HG03354 (cell line): ENCODE results near the gene RNF149.
A peak's percentile ranks its signal among the peaks of the same experiment; 100 is the strongest.
"Not testable (repeated sequence)": the region's sequence is repeated elsewhere in the genome, so short reads cannot be mapped to it uniquely, and the experiment has no call there.

Experiments
- ATAC-seq: cut with Tn5 transposase; IDR thresholded peaks from one replicate; pipeline ENCODE4 v1.9.1; 2021; ENCODE audit warnings: mild to moderate bottlenecking; ENCODE audit not compliant: unreplicated experiment, poor library complexity, severe bottlenecking

Gene RNF149, protein sequence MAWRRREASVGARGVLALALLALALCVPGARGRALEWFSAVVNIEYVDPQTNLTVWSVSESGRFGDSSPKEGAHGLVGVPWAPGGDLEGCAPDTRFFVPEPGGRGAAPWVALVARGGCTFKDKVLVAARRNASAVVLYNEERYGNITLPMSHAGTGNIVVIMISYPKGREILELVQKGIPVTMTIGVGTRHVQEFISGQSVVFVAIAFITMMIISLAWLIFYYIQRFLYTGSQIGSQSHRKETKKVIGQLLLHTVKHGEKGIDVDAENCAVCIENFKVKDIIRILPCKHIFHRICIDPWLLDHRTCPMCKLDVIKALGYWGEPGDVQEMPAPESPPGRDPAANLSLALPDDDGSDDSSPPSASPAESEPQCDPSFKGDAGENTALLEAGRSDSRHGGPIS

DNA sequence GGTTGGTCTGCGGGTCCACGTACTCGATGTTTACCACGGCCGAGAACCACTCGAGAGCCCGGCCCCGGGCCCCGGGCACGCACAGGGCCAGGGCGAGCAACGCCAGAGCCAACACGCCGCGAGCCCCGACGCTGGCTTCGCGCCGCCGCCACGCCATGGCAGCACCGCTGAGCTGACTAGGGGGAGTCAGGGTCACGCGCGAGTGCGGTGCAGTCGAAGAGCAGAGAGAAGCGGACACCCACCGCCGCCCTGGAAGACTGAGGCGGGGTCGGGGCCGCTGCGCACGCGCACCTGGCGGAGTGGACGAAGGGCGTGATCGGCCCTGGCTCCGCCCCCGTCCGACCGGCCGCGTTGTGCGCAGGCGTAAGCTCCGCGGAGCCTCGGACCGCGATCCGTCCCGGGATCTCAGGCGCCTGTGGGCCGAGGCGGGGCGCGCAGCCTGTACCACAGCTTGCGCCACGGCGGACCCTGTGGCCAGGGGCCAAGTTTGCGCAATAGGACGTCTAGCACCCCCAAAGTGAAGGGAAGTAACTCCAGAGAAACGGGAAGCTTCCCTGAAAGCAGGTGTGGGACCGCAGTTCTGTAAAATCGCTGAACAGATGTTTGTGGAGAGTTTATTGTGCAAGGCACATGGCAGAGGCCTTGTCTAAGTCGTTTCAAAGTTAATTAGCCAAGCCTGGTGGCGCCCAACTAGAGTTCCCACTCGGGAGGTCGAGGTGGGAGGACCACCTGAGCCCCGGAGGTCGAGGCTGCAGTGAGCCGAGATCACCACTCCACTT, at the start of gene RNF149:
TSS of gene RNF149 (minus strand) at position 270 of the 779 bp plus-strand sequence. CDS start at position 157, 113 bp downstream.
- ATAC-seq: peak; percentile 65

DNA sequence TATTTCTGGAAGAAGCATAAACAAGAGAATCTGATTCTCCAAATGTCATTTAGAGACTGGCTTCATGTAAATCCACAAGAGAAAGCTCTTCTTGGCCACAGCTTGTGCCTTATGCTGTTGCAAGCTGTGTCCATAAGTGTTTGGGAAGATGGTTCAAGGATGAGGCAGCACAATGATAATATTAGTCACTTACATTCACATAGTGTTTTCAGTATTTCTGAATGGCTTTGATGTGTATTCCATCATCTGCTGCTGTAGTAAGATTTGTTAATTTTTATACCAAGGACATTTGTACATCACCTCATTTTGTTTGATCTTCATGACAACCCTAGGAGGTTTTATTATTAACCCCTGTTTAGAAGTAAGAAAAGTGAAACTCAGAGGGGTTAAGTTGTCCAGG, 48.9 kb upstream of the RNF149 start:
- no peak for ATAC-seq

DNA sequence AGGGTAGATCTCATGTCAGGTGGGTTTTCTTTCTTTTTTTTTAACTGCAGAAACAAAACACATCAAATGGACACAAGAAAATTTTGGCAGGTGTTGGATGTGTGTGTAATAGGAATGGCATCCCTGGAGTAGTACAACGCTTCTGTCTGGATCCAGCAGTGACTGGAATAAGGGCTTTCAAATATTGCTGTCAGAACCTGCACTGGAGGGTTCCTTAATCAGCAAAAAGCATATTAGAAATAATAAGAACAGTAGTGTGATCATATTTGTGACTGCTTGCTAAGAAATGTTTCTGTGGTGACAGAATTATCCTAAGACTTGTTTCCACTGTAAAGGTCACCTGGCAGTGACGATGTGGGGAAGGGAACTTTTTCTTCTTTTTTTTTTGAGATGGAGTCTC, 48.0 kb upstream of the RNF149 start:
- no peak for ATAC-seq

DNA sequence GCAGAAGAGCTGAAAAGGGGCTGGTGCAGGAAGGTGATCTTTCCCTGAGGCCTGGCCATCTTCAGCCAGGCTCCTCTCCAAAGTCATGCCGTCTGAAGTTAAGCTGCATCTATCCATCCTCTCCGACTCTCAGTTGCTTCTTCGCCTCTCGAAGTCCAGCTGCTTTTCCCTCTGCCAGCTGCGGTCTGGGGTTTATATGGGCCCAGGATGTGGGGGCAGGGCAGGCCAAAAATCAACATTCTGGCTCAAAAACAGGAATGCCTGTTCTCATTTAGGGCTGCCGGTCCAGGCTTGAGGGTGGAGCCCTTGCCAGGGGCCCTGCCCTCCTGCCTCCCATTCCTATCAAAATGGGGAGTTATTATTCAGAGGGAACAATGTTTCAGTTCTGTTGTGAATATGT, 47.6 kb upstream of the RNF149 start:
- ATAC-seq: no peak

DNA sequence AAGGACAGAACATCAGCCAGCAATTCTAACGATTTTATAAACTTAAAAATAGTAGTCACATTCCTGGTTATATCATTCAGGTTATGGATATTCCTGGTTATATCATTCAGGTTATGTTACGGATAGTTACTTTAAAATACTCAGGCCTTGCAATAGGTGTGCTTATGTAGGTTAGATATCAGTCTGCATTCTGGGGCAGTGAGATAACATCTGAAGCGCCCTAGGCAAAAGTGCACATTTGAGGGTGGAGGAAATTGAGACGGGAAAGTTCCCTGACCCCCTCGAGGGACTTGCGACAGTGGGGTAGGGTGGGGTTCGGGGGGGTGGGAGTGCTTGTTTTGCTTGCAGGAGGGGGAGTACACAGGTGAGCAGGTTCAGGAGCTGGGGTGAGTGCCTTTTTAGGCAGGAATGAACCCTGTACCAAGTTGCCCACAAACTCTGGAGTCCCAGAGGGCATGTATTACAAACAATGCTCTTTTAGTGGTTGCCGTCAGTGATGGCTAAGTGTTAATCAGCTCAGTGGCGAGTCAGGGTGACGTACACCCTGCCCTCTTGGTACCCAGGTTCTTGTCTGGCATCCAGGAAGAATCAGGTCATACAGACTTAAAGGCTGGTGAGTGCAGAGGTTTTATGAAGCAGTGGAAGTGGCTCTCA, 47.0 kb upstream of the RNF149 start:
- no peak for ATAC-seq

DNA sequence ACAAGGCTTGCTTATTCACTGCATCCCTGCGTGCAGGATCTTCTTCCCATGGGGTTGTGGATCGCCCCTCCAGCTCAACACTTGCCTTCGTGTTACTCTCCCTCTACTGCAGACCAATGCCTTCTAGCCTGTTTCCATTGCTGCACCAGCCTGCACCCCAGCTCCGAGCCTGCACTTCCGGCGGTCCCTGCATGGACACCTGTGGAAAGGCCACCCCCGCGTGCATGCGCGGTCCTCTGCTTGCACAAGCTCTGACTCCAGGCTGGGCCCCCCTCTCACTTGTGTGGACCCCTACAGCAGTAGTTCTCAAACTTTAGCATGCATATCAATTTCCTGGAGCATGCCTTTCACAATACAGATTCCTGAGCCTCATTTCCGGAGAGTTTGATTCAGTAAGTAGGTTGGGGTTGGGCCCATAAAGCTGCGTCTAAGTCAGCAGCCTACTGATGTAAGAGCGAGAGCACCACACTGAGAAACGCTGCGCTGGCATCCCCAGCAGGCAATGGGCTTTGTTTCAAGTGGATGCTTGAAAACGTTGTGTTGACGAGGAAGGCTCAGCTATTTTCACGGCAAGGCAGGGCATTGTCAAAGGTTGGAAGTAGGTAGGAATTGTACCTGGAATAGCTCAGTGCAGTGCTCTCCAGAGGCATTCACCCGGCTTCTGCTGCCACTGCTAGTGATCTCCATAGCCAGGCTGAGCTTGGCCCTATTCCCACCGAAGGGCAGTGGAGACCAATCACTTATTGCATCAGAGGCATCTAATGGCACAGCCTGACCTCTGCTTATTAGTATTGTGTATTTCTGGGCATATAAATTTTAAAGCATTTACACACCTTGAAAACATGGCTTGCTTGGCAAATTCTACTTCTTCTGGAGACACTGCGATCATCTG, 46.2 kb upstream of the RNF149 start:
- ATAC-seq: no peak

DNA sequence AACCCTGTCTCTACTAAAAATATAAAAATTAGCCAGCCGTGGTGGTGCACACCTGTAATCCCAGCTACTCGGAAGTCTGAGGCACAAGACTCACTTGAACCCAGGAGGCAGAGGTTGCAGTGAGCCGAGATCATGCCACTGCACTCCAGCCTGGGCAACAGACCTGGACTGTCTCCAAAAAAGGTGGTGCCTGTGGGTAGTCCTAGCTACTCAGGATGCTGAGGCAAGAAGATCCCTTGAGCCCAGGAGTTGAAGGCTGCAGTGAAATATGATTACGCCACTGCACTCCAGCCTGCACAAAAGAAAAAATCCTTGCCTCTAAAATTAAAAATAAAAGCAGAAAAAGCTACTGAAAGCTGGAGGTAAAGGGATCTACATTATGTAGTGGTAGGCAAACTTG, 44.1 kb upstream of the RNF149 start:
- ATAC-seq: not testable (repeated sequence)

DNA sequence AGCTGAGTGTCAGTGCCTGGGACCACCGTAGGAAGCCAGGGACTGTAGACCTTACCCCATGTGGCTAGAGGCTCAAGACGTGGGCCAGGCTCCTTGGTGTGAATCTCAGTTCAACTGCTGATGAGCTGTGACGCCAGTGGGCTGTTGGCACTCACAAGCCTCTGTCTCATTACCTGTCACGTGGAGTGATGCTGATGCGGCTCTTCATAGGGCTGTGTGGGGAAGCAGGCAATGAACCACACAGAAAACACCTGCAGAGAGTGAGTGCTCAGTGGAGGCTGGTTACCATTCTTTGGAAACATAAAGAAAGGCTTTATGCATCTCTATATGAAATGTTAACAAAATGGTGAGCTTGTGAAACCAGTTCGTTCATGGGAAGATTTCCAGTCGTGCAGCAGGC, 42.7 kb upstream of the RNF149 start:
- ATAC-seq: no peak

DNA sequence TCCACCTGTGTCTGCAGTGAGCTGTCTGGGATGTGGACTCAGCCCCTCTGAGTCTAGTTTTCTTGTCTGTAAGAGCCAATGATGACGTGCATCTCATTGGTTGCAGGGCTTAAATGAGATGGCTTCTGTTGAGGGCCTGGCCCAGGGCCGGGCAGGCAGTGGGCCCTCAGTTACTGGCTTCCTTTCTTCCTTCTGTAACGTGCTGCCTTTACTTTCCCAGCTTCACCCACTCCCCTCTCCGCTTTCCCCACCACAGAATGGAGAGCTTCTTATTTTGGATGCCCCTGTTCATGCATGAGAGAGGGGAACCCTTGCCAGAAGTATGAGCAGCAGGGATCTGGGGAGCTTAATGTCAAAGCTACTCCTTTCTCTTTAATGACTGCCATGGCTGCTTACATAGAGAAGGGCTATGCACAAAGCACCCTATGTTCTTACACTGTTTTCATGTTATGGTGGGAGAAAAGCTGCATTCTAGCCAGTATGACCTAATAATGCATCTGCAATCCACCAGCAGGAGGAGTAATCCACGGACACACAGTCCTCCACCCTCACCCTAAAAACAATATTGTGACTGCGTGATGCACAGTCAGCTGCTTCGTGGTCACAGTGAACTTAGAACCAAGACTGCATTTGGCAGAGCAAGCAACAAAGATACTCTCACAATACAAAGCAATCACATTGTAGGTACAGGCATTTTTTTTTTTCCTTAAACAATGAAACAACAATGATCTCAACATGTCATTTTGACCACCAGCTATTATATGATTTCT, 41.6 kb upstream of the RNF149 start:
- ATAC-seq: no peak

DNA sequence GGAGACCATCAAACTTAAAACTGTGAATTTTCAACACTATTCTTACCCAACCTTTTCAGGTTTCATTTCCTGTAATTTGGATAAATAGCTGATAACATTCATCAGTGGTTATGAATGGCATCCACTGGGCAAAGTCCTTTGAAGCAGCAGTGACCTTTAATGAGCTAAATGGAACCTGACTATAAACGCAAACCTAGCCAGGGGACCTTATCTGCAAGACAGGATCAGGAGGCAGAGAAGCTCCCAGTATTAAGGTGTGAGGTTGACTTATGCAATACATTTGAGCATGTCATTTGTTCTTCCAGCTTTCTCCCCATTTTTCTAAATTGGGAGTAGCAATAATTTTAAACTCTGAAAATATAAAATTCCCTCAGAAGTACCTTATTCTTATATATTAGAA, 40.4 kb upstream of the RNF149 start:
- ATAC-seq: no peak

DNA sequence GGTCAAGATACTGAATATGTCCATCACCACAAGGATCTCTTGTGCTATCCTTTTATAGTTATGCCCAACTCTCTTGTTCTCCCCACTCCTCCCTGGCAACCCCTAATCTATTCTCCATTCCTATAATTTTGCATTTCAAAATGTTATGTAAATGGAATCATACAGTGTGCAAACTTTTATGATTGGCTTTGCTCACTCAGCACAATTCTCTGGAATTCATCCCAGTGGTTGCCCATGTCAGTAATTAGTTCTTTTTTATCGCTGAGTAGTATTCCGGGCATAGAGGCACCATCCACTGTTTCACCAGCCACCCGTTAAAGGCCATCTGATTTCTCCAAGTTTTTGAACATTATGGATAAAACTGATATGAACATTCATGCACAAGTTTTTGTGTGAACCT, 38.4 kb upstream of the RNF149 start:
- ATAC-seq: no peak

DNA sequence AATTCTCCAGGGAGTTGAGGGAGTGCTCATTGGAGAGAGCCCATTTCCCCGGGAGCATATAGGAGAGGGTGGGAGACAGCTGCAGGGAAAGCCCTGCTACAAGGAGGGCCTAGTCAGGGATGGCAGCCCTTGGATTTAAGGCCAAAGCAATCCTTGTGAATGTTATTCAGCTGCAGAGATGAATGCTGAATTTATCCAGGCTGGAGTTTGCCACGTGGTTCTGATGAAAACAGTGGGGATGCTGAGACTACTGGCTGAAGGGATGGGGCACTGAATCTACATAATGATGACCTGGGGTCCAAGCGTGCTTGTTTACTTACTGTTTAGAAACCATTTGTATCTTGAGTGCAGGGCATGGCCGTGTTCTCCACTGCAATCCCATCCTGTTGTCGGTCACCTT, 35.6 kb upstream of the RNF149 start:
- ATAC-seq: no peak

DNA sequence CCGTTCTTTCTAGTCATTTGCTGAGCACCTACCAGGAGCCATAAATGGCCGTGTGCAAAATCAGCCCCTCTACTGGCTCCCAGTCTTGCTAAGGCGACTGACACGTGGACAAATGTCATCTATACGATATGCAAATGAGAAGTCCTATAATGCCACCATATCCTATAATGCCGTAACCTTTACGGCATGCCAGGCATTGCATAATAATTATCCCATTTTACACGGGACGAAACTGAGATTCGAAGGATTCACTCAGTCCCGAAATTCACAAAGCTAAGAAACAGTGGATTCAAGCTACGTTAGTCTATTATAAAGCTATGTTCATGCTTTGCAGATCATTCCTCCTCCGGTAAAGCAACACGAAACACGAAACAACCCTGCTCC, 34.1 kb upstream of the RNF149 start:
- ATAC-seq: no peak

DNA sequence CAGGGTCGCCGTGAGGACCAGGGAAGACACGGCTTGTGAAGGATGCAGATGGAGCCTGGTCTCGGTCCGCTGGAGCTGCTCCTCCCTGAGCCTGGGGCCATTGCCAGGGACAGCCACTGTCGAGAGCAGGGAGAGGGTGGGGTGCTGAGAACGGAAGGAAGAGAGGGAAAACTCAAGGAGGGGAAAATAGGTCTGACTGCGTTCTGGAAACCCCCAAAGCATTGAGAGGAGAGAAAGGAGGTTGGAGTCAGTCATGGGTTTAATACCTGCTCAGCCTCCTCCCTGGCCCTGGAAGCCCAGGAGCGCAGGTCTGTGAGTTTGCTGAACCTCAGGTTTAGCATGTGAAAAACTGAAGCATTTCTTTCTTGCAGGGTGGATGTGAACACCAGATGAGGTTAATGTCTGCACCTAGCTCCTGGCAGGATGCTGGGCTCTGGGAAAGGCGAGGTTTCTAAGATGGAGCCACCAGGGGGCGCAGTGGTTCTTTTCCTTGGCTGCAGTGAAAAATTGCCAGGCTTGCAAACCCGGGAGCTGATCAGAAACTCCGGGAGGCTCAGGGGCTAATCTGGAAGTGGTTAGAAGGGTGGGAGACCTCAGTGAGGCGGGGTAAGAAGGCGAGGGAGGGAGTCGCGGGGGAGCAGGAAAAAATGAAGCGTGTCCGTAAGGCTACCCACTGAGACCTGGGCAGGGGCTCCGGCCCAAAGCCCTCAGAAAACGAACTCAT, 33.6 kb upstream of the RNF149 start:
- no peak for ATAC-seq

DNA sequence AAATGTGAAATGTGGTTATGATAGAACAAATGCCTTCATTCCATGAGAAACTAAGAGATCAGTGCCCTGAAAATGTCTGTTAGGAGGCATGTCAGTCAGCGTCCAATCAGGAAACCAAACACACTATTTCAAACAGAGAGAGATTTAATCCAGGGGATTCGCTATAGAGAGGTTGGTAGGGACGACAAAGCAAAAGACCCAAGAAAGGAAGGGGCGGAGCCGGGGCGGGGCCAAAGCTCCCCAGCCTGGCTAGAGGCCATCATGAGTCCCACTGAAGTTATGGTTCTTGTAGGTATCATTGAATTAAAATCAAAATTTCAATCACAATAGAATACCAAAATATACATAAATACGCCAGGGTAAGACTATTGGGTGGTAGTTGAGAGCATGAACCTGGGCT, 32.9 kb upstream of the RNF149 start:
- no peak for ATAC-seq

DNA sequence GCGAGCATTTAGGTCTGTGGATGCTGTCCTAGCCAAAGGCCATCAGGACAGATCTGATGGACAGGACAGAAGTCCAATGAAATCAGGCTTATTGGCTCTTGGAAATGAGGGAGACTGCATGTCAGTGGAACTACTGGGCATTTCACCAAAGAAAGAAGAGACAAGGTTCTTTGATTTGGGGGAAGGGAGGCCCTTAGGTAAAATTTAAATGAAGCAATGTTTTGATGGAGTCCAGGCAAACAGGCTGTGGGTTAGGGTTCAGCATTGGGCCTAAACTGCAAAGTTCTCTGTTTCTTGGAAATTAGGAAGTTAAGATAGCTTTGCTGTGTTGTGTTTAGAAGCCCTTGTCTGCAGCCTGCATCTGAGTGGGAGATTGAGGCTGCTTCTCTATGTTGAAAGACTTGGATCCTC, 31.6 kb upstream of the RNF149 start:
- no peak for ATAC-seq

DNA sequence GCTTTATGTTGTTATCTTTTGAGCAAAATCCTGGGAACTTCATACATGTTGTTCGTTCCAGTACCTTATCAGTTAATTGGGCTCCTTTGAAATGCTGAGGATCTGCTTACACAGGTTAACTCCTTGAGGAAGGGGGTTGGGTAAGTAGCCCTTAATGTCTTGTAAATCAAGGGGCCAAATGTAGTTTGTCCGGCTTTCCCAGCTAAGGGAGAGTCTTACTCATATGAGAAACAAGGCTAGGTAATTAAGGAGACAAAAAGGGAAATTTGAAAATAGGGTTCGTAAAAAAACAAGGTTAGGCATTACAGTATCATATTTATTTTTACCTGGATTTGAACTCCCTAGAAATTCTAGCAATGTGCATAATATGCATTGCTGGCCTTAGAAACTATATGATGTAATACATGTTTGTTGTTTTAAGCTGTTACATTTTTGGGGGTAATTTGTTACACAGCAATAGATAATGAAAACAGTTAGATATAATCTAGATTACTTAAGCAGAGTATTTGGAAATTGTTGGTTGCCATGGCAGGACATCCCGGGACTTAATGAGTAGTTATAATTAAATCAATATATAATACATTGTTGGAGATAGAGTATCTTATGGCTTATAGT, 30.9 kb upstream of the RNF149 start:
- no peak for ATAC-seq

DNA sequence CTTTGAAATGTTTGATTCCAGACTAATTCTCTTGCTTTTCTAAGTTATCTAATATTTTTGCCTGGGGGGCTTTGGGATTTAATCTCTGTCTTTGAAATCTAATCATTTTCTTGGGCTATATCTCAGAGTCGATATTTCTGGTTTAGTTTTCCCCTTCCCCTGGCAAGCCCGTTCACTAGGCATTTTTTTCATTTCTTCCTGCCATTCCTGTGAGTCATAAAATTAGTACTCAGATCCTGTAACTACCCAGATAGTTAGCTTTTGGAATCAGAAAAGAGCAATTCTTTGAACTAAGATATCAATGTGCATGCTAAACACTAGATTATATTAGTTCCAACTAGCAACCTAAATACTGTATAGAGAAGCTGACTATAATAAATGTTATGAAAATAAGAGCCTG, 29.4 kb upstream of the RNF149 start:
- ATAC-seq: no peak
